ENCODE measurements around the gene WDTC1.

DNA sequence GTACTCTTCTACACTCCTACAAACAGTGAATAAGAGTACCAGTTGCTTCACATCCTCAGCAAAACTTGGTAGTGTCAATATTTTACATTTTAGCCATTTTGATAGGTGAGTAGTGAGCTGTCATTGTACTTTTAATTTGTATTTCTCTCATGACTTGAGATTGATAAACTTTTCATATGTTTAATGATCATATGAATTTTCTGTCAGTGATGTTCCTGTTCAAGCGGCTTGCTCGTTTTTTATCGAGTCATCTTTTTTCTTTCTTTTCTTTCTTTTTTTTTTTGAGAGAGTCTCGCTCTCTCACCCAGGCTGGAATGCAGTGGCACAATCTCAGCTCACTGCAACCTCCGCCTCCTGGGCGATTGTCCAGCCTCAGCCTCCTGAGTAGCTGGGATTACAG lies 17.0 kb upstream of the WDTC1 start:
- TF ChIP-seq, protein P1, sequence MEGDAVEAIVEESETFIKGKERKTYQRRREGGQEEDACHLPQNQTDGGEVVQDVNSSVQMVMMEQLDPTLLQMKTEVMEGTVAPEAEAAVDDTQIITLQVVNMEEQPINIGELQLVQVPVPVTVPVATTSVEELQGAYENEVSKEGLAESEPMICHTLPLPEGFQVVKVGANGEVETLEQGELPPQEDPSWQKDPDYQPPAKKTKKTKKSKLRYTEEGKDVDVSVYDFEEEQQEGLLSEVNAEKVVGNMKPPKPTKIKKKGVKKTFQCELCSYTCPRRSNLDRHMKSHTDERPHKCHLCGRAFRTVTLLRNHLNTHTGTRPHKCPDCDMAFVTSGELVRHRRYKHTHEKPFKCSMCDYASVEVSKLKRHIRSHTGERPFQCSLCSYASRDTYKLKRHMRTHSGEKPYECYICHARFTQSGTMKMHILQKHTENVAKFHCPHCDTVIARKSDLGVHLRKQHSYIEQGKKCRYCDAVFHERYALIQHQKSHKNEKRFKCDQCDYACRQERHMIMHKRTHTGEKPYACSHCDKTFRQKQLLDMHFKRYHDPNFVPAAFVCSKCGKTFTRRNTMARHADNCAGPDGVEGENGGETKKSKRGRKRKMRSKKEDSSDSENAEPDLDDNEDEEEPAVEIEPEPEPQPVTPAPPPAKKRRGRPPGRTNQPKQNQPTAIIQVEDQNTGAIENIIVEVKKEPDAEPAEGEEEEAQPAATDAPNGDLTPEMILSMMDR (IDR thresholded peaks at IDR 0.05 in 4 of 5, conservative IDR thresholded peaks at IDR 0.05 in 1 of 5) = no peak
- no peak for TF ChIP-seq POLR2A (IDR thresholded peaks at IDR 0.05)
